ENCODE data around the gene FAM131B.

FAM131B gene

DNA sequence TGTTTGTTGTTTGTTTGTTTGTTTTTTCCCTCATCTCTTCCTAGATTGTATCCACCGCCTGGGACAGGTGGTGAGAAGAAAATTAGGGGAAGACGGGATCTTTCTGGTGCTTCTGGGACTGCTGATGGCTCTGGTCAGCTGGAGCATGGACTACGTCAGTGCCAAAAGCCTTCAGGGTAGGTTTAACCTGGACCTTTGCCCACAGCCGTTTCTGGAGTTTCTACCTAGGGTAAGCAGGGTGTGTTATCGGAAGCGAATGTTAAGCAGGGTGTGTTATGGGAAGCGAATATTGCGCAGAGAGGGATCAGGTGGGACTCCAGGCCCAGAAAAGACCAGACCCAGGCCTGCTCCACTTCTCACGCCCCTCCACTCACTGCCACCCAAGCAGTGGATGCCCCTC is 41.9 kb downstream of the FAM131B start:
- DNase-seq = no peak

DNA sequence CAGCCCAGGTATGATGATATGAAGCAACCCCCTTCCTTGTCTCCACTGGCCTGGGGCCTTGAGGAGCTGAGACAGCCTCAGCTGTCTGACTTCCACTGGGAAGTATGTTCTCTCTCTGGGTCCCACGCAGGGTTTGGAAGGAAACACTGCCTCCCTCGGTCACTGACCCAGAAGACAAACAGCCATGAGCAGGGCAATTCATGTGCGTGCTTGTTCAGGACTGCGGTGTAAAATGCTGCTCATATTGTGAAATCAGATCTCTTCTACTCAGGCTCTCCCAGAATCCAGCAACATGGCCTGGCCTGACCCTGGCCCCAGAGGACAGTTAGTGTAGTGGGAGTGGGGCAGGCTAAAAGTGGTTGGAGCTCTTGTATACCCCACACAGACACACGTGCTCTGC is 43.9 kb downstream of the FAM131B start:
- DNase-seq = peak; percentile 20

DNA sequence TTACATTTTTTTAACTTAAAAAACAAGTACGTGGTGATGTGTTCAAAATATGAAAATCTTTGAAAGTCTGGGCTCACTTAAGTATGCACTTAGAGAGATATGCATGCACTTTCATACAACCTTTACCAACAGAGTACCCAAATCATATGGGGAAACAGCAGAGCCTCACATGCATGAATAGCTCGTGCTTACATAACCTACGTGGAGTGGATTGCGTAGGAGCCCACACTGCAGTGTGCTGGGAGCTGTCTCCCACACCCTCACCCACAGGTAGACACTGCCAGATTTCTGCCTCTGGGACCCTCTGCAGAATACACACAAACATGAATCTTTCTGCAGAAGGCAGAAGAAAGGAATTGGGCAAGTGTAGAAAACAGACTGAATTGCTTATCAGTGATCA is 46.0 kb downstream of the FAM131B start:
- DNase-seq = no peak

DNA sequence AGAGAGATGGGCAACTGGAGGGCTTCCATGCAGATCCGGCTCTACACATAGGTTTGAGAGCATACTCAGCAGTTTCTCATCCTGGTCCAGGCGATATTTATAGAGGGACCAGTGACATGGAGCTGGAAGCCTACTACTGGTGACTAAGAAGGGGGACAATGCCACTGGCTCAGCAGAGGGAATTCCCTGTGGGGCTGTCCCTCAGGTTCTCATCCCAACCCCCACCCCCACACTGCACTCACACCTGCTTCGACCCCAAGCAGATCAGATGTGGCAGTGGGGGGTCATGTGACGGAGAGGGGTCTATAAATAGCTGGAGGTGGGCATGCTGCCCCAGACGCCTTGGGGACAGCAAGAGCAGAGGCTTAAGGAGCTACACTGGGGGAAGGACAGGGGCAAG is 46.7 kb downstream of the FAM131B start, which contains the start of gene CLCN1:
Gene CLCN1, plus strand, starts transcription at position 336 of the 400 bp plus-strand sequence. CDS start 102 bp downstream, outside the sequence.
- no peak for DNase-seq

DNA sequence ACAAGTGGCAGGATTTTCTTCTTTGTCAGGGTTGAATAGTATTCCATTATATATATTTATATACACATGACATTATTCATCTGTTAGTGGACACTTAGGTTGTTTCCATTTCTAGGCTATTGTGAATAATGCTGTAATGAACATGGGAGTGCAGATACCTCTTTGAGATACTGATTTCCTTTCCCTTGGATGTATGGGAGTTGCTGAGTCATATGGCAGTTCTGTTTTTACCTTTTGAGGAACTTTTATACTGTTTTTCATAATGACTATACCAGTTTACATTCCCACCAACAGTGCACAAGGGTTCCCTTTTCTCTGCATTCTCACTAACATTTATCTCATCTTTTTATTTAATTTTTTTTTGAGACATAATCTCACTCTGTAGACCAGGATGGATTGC is 48.4 kb downstream of the FAM131B start:
- DNase-seq = no peak

DNA sequence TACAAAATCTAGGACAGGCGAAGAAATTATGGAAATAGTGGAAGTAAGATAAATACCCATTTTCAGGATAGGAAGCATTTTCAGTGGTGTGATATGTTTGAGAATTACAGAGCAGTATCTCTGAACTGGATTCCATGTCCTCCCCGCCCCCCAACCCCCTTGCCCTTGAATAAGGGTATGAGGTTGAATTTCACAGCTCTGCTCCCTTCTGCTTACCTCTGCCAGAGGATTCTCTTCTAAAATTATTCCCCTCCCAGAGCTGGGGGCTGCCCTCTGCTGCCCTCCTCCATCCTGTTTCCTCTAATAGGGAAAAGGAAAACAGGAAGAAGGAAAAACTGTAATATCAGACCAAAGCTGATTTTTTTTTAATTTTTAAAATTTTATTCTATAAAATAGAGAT is 53.9 kb downstream of the FAM131B start:
- DNase-seq = no peak

DNA sequence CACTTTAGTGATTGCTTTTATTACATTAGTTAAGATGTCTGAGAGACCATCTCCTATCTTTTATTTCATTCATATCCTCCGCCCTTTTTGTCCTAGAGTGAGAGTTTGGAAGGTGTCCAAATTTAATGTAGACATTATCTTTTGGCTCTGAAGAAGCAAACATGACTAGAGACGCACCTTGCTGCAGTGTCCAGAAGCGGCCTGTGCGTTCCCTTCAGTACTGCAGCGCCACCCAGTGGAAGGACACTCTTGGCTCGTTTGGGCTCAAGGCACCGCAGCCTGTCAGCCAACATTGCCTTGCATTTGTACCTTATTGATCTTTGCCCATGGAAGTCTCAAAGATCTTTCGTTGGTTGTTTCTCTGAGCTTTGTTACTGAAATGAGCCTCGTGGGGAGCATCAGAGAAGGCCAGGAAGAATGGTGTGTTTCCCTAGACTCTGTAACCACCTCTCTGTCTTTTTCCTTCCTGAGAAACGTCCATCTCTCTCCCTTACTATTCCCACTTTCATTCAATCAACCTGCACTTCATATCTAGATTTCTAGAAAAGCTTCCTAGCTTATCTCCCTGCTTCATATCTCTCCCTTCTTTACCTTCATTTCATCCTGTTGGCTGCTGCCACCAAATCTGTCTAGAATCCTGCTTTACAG is 57.0 kb downstream of the FAM131B start:
- DNase-seq = no peak

DNA sequence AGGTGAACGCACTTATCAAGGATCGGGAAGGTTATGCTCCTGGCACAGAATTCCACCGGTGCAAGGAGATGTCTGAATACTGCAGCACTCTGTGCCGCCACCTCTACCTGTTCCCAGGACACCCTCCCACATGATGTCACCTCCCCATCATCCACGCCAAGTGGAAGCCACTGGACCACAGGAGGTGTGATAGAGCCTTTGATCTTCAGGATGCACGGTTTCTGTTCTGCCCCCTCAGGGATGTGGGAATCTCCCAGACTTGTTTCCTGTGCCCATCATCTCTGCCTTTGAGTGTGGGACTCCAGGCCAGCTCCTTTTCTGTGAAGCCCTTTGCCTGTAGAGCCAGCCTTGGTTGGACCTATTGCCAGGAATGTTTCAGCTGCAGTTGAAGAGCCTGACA is 57.6 kb downstream of the FAM131B start:
- no peak for DNase-seq

DNA sequence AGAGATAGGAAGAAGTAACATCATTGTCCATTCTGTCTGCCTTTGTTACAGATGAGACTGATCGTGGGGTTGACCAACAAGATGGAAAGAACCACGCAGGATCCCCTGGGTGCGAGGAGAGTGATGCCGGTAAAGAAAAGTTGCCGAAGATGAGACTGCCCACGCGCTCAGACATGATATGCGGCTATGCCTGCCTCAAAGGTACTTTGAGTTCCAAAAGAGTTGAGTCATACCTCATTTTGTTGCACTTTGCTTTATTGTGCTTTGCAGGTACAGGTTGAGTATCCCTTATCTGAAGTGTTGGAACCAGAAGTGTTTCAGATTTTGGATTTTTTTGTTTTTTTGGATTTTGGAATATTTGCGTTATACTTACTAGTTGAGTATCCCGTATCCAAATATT is 58.8 kb downstream of the FAM131B start:
- DNase-seq = no peak

All from fibroblast of skin of abdomen (primary cell).